ENCODE results near the gene SIGLEC9. TPM values are rescaled to one million over a fixed set of nuclear protein-coding genes. Genes with fewer than 3 reads are reported as not detected.

Gene SIGLEC9
- total RNA-seq, 1 experiment from 2014 or later: not detected

DNA sequence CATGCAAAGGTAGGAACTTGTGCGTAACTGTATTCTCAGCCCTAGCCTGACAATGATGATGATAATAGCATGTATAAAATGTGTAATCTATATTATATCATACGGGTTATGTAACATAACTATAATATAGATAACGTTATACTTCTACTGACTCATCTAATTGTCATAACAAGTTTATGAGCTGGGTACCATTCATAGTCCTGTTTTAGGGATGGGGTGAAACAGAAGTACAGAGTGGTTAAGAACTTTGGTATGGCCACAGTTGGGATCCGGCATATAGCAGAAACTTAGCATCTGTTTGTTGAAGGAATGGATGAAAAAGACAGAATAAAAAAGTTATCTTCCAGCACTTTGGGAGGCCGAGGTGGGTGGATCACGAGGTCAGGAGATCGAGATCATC, 21.7 kb upstream of the SIGLEC9 start:
- TF ChIP-seq, protein P1, sequence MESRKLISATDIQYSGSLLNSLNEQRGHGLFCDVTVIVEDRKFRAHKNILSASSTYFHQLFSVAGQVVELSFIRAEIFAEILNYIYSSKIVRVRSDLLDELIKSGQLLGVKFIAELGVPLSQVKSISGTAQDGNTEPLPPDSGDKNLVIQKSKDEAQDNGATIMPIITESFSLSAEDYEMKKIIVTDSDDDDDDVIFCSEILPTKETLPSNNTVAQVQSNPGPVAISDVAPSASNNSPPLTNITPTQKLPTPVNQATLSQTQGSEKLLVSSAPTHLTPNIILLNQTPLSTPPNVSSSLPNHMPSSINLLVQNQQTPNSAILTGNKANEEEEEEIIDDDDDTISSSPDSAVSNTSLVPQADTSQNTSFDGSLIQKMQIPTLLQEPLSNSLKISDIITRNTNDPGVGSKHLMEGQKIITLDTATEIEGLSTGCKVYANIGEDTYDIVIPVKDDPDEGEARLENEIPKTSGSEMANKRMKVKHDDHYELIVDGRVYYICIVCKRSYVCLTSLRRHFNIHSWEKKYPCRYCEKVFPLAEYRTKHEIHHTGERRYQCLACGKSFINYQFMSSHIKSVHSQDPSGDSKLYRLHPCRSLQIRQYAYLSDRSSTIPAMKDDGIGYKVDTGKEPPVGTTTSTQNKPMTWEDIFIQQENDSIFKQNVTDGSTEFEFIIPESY (IDR thresholded peaks at IDR 0.05; ENCODE audit: extremely low read depth, insufficient replicate concordance, low read length): no peak
- no peak for TF ChIP-seq POLR2A (IDR thresholded peaks at IDR 0.05; ENCODE audit: borderline replicate concordance, extremely low read depth, insufficient read depth, insufficient read length)
- TF ChIP-seq, protein P2, sequence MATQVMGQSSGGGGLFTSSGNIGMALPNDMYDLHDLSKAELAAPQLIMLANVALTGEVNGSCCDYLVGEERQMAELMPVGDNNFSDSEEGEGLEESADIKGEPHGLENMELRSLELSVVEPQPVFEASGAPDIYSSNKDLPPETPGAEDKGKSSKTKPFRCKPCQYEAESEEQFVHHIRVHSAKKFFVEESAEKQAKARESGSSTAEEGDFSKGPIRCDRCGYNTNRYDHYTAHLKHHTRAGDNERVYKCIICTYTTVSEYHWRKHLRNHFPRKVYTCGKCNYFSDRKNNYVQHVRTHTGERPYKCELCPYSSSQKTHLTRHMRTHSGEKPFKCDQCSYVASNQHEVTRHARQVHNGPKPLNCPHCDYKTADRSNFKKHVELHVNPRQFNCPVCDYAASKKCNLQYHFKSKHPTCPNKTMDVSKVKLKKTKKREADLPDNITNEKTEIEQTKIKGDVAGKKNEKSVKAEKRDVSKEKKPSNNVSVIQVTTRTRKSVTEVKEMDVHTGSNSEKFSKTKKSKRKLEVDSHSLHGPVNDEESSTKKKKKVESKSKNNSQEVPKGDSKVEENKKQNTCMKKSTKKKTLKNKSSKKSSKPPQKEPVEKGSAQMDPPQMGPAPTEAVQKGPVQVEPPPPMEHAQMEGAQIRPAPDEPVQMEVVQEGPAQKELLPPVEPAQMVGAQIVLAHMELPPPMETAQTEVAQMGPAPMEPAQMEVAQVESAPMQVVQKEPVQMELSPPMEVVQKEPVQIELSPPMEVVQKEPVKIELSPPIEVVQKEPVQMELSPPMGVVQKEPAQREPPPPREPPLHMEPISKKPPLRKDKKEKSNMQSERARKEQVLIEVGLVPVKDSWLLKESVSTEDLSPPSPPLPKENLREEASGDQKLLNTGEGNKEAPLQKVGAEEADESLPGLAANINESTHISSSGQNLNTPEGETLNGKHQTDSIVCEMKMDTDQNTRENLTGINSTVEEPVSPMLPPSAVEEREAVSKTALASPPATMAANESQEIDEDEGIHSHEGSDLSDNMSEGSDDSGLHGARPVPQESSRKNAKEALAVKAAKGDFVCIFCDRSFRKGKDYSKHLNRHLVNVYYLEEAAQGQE (IDR thresholded peaks at IDR 0.05; ENCODE audit: low read depth): no peak
- no peak for TF ChIP-seq CTCF (IDR thresholded peaks at IDR 0.05 in 2 of 3, conservative IDR thresholded peaks at IDR 0.05 in 1 of 3; ENCODE audit: borderline replicate concordance in 1 of 3, insufficient read depth in 1 of 3, low read depth in 2 of 3, low read length in 2 of 3)
- TF ChIP-seq ZNF274 (IDR thresholded peaks at IDR 0.05; ENCODE audit: low read depth, low read length): no peak
- no peak for TF ChIP-seq JUND (IDR thresholded peaks at IDR 0.05)
- BruUV-seq (replicated peaks): no TSS peak
- Histone ChIP-seq H3K79me2 (ENCODE audit: insufficient read depth, low read length) (peaks cover 43% of the 10 kb centered on the region), H3K9me2 (ENCODE audit: insufficient read depth) (no peaks in the 10 kb centered on the region), H3K4me3 (replicated peaks in 1 of 2; ENCODE audit: low read depth in 1 of 2, low read length in 2 of 2) (no peak overlapping the region), H3K9ac (ENCODE audit: low read length) (no peak overlapping the region), H3K36me3 (ENCODE audit: control insufficient read depth in 1 of 2, insufficient read depth in 2 of 2, low read length in 2 of 2) (peaks cover 6 to 18% of the 10 kb centered on the region in 2 experiments; a peak in 3 of 4 replicates), H2AFZ (ENCODE audit: low read depth, low read length, poor library complexity, severe bottlenecking) (no peak overlapping the region), H3K4me2 (ENCODE audit: low read length) (no peak overlapping the region), H3K27me3 (ENCODE audit: insufficient read depth, low read length) (no peaks in the 10 kb centered on the region), H3K27ac (ENCODE audit: low read depth, low read length) (no peak overlapping the region), H3K9me3 (ENCODE audit: control insufficient read depth in 1 of 2, insufficient read depth in 1 of 2, low read depth in 1 of 2, low read length in 2 of 2) (no peaks in the 10 kb centered on the region), H3K4me1 (ENCODE audit: control insufficient read depth in 1 of 2, insufficient read depth in 2 of 2, low read length in 2 of 2) (peaks cover 6 to 9% of the 10 kb centered on the region in 2 experiments; a peak in 3 of 4 replicates), H4K20me1 (ENCODE audit: insufficient read depth) (no peaks in the 10 kb centered on the region)
- ATAC-seq: no peak
- ChIA-PET POLR2A (no interaction called here), RAD21 (ENCODE audit: low non-redundant PET in 1 of 2, low total read pairs in 2 of 2, uncharacterized antibody in 2 of 2, unreplicated experiment in 2 of 2) (no interaction called here), CTCF (no interaction called here)
- intact Hi-C loops (cut with micrococcal nuclease): no loop called here
- no peak for DNase-seq (ENCODE audit: low read depth, low spot score)

Data from HCT116 (cell line).